Aorta (tissue), 5 donors: Measurements from ENCODE around the gene LY86. TPM values are rescaled to one million over a fixed set of nuclear protein-coding genes. Genes with fewer than 3 reads are reported as not detected.

Source experiments
- ATAC-seq: fragments of 200-7000 bp; cut with Tn5 transposase; one replicate; pipeline ENCODE4 v1.9.1; 2022; ENCODE audit warnings: moderate library complexity; ENCODE audit not compliant: low FRiP score
- DNase-seq, 2 donors: peaks; one replicate each; pipeline ENCODE4 v3.0.0-alpha.2; 2020
- H3K27ac ChIP-seq, 2 donors: one replicate each; pipeline ENCODE4 v1.5.1; 2013; ENCODE audit warnings: low read length in 2 of 2, mild to moderate bottlenecking in 2 of 2, moderate library complexity in 2 of 2, control low read depth in 1 of 2, inconsistent platforms in 1 of 2, low read depth in 1 of 2
- H3K27me3 ChIP-seq, 2 donors: one replicate each; pipeline ENCODE4 v1.6.1; 2013; ENCODE audit warnings: control low read depth in 1 of 2, low read length in 1 of 2, mild to moderate bottlenecking in 1 of 2, moderate library complexity in 1 of 2; ENCODE audit not compliant: insufficient read depth in 2 of 2, control insufficient read depth in 1 of 2
- H3K36me3 ChIP-seq, 2 donors: one replicate each; pipeline ENCODE4 v1.6.1; 2013; ENCODE audit warnings: control low read depth in 1 of 2, low read length in 1 of 2, mild to moderate bottlenecking in 1 of 2; ENCODE audit not compliant: insufficient read depth in 2 of 2, control insufficient read depth in 1 of 2
- H3K4me1 ChIP-seq, 2 donors: one replicate each; pipeline ENCODE4 v1.6.1; 2013; ENCODE audit warnings: low read length in 2 of 2, control low read depth in 1 of 2, mild to moderate bottlenecking in 1 of 2, moderate library complexity in 1 of 2; ENCODE audit not compliant: insufficient read depth in 2 of 2, control insufficient read depth in 1 of 2
- H3K4me3 ChIP-seq, 2 donors: one replicate each; pipeline ENCODE4 v1.5.1; 2013; ENCODE audit warnings: low read length in 2 of 2, control low read depth in 1 of 2, mild to moderate bottlenecking in 1 of 2
- H3K9me3 ChIP-seq: one replicate; pipeline ENCODE4 v1.6.1; 2013; ENCODE audit warnings: mild to moderate bottlenecking, low read length; ENCODE audit not compliant: control insufficient read depth
- WGBS, 2 donors: extraction: QIAGEN DNeasy Blood & Tissue Kit; methylation state at CpG; one replicate each; pipeline ENCODE4 v1.1.7; 2013; 5-methylcytosine and 5-hydroxymethylcytosine counted together
- intact Hi-C, 2 donors: fragments of 100-400 bp; cut with DNase I; formaldehyde crosslinking; loops; one replicate each; pipeline versions ENCODE4 v1.14.2 to v1.15.0; 2022
- long read RNA-seq, 2 donors: library from polyadenylated mRNA; unstranded; transcript quantifications; one replicate each; pipeline ENCODE4 v2.0.0, GENCODE V29; 2020 to 2021
- polyA plus RNA-seq, 2 donors: library from polyadenylated mRNA; stranded (reverse); fragments of 200-250 nt; gene quantifications; one replicate each; pipeline ENCODE4 v1.2.3, GENCODE V29; 2013
- total RNA-seq, 2 donors: library from RNA; stranded (reverse); fragmentation: NEBNext Ultra II Directional; extraction: Animal tissue kit (Norgen Biotek cat#: 25700); gene quantifications; one replicate each; pipeline ENCODE4 v1.2.1, GENCODE V29; 2021
- donor health status: healthy with polysubstance abuse.
- donor health status: Bipolar disorder and iron deficiency.
- donor health status: DM: no; HTN: no; CAD: no.
- donor health status: DM: no; HTN: no; CAD: no.
- donor health status: DM: yes; HTN: yes; CAD: no.

Gene LY86
- total RNA-seq, result 1 to 10 TPM; 2.6 to 3.6 TPM
- 10 to 100 TPM in 1 of 2 donors, 1 to 10 TPM in 1; 4.3 to 10.5 TPM for polyA plus RNA-seq
- long read RNA-seq, donor 1, partial matches to known transcripts, result 0 of 3 reads
- long read RNA-seq, donor 1, other reads (novel, unspliced or antisense), result 1 of 3 reads
- long read RNA-seq, donor 2, partial matches to known transcripts, result 0 of 4 reads
- long read RNA-seq, donor 2, other reads (novel, unspliced or antisense), result 2 of 4 reads

- ATAC-seq, result no peak
- intact Hi-C loops, result no loop called here
- H3K4me3 ChIP-seq, result no peak within 1 kb of the TSS
- peak in 1 of 2 donors; percentile 68 for DNase-seq
- no peaks in the 10 kb centered on the region for H3K9me3 ChIP-seq
- 55 to 63% methylated on average over 14 of the region's 14 CpGs for WGBS, 2 donors
- no peaks in the 10 kb centered on the region for H3K4me1 ChIP-seq
- no peak within 1 kb of the TSS for H3K27ac ChIP-seq
- no peaks in the 10 kb centered on the region for H3K36me3 ChIP-seq
- H3K27me3 ChIP-seq, result no peaks in the 10 kb centered on the region
Measured at GRCh38 chr6:6588064-6588923, at the start of gene LY86. Gene LY86, plus strand, starts transcription at chr6:6588720. Its CDS starts 15 bp downstream, at chr6:6588735.

- Histone ChIP-seq H3K4me3 (no peak overlapping the region), H3K4me1 (no peaks in the 10 kb centered on the region), H3K9me3 (no peaks in the 10 kb centered on the region), H3K27me3 (no peaks in the 10 kb centered on the region), H3K36me3 (no peaks in the 10 kb centered on the region), H3K27ac (no peak overlapping the region)
- WGBS, 2 donors, result 47 to 58% methylated on average over 4 of the region's 4 CpGs
- DNase-seq (no peak), ATAC-seq (no peak)
- intact Hi-C loops, result no loop called here
Measured at GRCh38 chr6:6539036-6539435, 49.5 kb upstream of the LY86 start.

- H3K27me3 ChIP-seq, result no peaks in the 10 kb centered on the region
- H3K4me3 ChIP-seq, result no peak overlapping the region
- WGBS, 2 donors, result 96 to 99% methylated on average over 2 of the region's 2 CpGs
- no peaks in the 10 kb centered on the region for H3K9me3 ChIP-seq
- no peak overlapping the region for H3K27ac ChIP-seq
- H3K36me3 ChIP-seq, result no peaks in the 10 kb centered on the region
- no peaks in the 10 kb centered on the region for H3K4me1 ChIP-seq
- ATAC-seq (no peak), DNase-seq (no peak)
- intact Hi-C loops, result loop anchor here (10.0 kb wide), 3 partner anchors 1068 to 1398 kb away; no protein-coding TSS in a partner anchor
Measured at GRCh38 chr6:6542357-6542756, 46.2 kb upstream of the LY86 start.

GRCh38 chr6:6543181-6543879, 45.2 kb upstream of the LY86 start:
- intact Hi-C loops, result loop anchor here (10.0 kb wide), 3 partner anchors 1069 to 1399 kb away; no protein-coding TSS in a partner anchor
- WGBS, 2 donors, result 87% methylated on average over 11 of the region's 11 CpGs
- H3K4me1 ChIP-seq, result no peaks in the 10 kb centered on the region
- DNase-seq (no peak), ATAC-seq (no peak)
- H3K27me3 ChIP-seq, result no peaks in the 10 kb centered on the region
- no peak overlapping the region for H3K4me3 ChIP-seq
- no peaks in the 10 kb centered on the region for H3K36me3 ChIP-seq
- no peaks in the 10 kb centered on the region for H3K9me3 ChIP-seq
- no peak overlapping the region for H3K27ac ChIP-seq

- Histone ChIP-seq H3K27ac (no peak overlapping the region), H3K4me3 (peak overlapping the region; percentile 1 to 40), H3K4me1 (no peaks in the 10 kb centered on the region), H3K36me3 (no peaks in the 10 kb centered on the region), H3K27me3 (no peaks in the 10 kb centered on the region), H3K9me3 (no peaks in the 10 kb centered on the region)
- WGBS, 2 donors, result 51 to 54% methylated on average over 27 of the region's 27 CpGs
- no peak for DNase-seq
- no peak for ATAC-seq
- intact Hi-C loops, result loop anchor here (2.0 to 10.0 kb wide), 5 partner anchors 488 to 1401 kb away; no protein-coding TSS in a partner anchor
Measured at GRCh38 chr6:6545616-6546317, 42.8 kb upstream of the LY86 start.

GRCh38 chr6:6546318-6547109, 42.0 kb upstream of the LY86 start:
- WGBS, 2 donors, result 0 to 1% methylated on average over 52 to 64 of the region's 64 CpGs
- DNase-seq, result peak; percentile 71 to 84
- Histone ChIP-seq H3K36me3 (no peaks in the 10 kb centered on the region), H3K27ac (no peak overlapping the region), H3K4me1 (no peaks in the 10 kb centered on the region), H3K27me3 (no peaks in the 10 kb centered on the region), H3K4me3 (peak overlapping the region; percentile 1 to 40), H3K9me3 (peaks cover under 1% of the 10 kb centered on the region)
- intact Hi-C loops, result loop anchor here (2.0 to 10.0 kb wide), 5 partner anchors 489 to 1402 kb away; no protein-coding TSS in a partner anchor
- ATAC-seq, result peak; percentile 82

GRCh38 chr6:6547110-6547879, 41.2 kb upstream of the LY86 start:
- no peaks in the 10 kb centered on the region for H3K36me3 ChIP-seq
- H3K27ac ChIP-seq, result no peak overlapping the region
- H3K4me3 ChIP-seq, result peak overlapping the region in 1 of 2 donors; percentile 1
- H3K27me3 ChIP-seq, result no peaks in the 10 kb centered on the region
- intact Hi-C loops, result loop anchor here (2.0 to 10.0 kb wide), 5 partner anchors 490 to 1402 kb away; no protein-coding TSS in a partner anchor
- ATAC-seq (peak; percentile 96), DNase-seq (peak; percentile 92 to 94)
- whole genome bisulfite sequencing, 2 donors, result 18 to 20% methylated on average over 14 of the region's 14 CpGs
- H3K9me3 ChIP-seq, result peaks cover 1% of the 10 kb centered on the region
- no peaks in the 10 kb centered on the region for H3K4me1 ChIP-seq
